Endothelial cell of umbilical vein (primary cell): ENCODE data around the gene TSEN2.

Source experiments
- CTCF ChIP-seq, 2 donors: IDR thresholded peaks; 1 replicate in 1 of 2; 2 replicates in 1 of 2; pipeline ENCODE4 v1.5.1; 2011; ENCODE audit warnings: low read length in 2 of 2, mild to moderate bottlenecking in 2 of 2, moderate library complexity in 2 of 2, control low read depth in 1 of 2, inconsistent platforms in 1 of 2, low read depth in 1 of 2; ENCODE audit not compliant: insufficient read depth in 1 of 2; ENCODE audit errors: extremely low read depth in 1 of 2
- EZH2 ChIP-seq: IDR thresholded peaks from 2 replicates; pipeline ENCODE4 v1.6.1; 2012; ENCODE audit warnings: borderline replicate concordance, low read depth, mild to moderate bottlenecking, moderate library complexity, low read length, inconsistent platforms; ENCODE audit not compliant: severe bottlenecking
- FOS ChIP-seq: IDR thresholded peaks from 2 replicates; pipeline ENCODE4 v1.6.1; 2011; ENCODE audit warnings: mild to moderate bottlenecking, low read length, moderate library complexity, borderline replicate concordance; ENCODE audit not compliant: insufficient read depth
- JUN ChIP-seq: IDR thresholded peaks from 2 replicates; pipeline ENCODE4 v1.6.1; 2011; ENCODE audit warnings: borderline replicate concordance, low read depth; ENCODE audit not compliant: insufficient read length, insufficient read depth
- MAX ChIP-seq: IDR thresholded peaks from 2 replicates; pipeline ENCODE4 v1.6.1; 2011; ENCODE audit not compliant: insufficient read depth, insufficient read length
- POLR2A ChIP-seq: IDR thresholded peaks from 2 replicates; pipeline ENCODE4 v1.6.1; 2012; ENCODE audit warnings: low read depth, mild to moderate bottlenecking, control low read depth, low read length
- POLR2AphosphoS5 ChIP-seq: IDR thresholded peaks from 2 replicates; pipeline ENCODE4 v1.6.1; 2012; ENCODE audit warnings: low read depth, mild to moderate bottlenecking, control low read depth, low read length, moderate library complexity; ENCODE audit not compliant: insufficient read depth

GRCh38 chr3:12445523-12446240 lies 38.6 kb upstream of the TSEN2 start:
- no peak for TF ChIP-seq CTCF (IDR thresholded peaks at IDR 0.05; ENCODE audit: extremely low read depth in 1 of 2, insufficient read depth in 1 of 2, low read depth in 1 of 2, low read length in 2 of 2)
- no peak for TF ChIP-seq POLR2A
- no peak for TF ChIP-seq POLR2AphosphoS5
- no peak for TF ChIP-seq EZH2
- no peak for TF ChIP-seq FOS
- no peak for TF ChIP-seq JUN
- no peak for TF ChIP-seq MAX
